KOPT-K1 (cell line): ENCODE data around the gene IGSF21.

Source experiments
- H3K27ac ChIP-seq: fragments of 200-600 bp; sonication (generic); 2 replicates; pipeline ENCODE4 v1.5.1; 2016; ENCODE audit warnings: antibody characterized with exemption, mild to moderate bottlenecking, low read depth, low read length; ENCODE audit not compliant: poor library complexity, severe bottlenecking
- H3K36me3 ChIP-seq: fragments of 200-600 bp; sonication (generic); 2 replicates; pipeline ENCODE4 v1.5.1; 2017; ENCODE audit warnings: antibody characterized with exemption, mild to moderate bottlenecking, low read length, moderate library complexity; ENCODE audit not compliant: insufficient read depth
- H3K9me3 ChIP-seq: fragments of 200-600 bp; sonication (generic); 2 replicates; pipeline ENCODE4 v1.5.1; 2017; ENCODE audit warnings: antibody characterized with exemption, low read length, mild to moderate bottlenecking; ENCODE audit not compliant: insufficient read depth, poor library complexity, severe bottlenecking

The IGSF21 gene

GRCh38 chr1:18142969-18143368 is 35.4 kb downstream of the IGSF21 start:
- no peaks in the 10 kb centered on the region for H3K36me3 ChIP-seq
- H3K27ac ChIP-seq, result no peak overlapping the region
- no peaks in the 10 kb centered on the region for H3K9me3 ChIP-seq

- Histone ChIP-seq H3K36me3 (no peaks in the 10 kb centered on the region), H3K27ac (no peak overlapping the region), H3K9me3 (no peaks in the 10 kb centered on the region)
Observed at GRCh38 chr1:18144062-18144461, 36.5 kb downstream of the IGSF21 start.

- Histone ChIP-seq H3K27ac (no peak overlapping the region), H3K36me3 (no peaks in the 10 kb centered on the region), H3K9me3 (no peaks in the 10 kb centered on the region)
Observed at GRCh38 chr1:18144916-18145647, 37.5 kb downstream of the IGSF21 start.

GRCh38 chr1:18145851-18146618 is 38.4 kb downstream of the IGSF21 start:
- no peaks in the 10 kb centered on the region for H3K36me3 ChIP-seq
- H3K27ac ChIP-seq, result no peak overlapping the region
- H3K9me3 ChIP-seq, result no peaks in the 10 kb centered on the region

- H3K9me3 ChIP-seq, result no peaks in the 10 kb centered on the region
- H3K36me3 ChIP-seq, result no peaks in the 10 kb centered on the region
- no peak overlapping the region for H3K27ac ChIP-seq
Observed at GRCh38 chr1:18146886-18147285, 39.3 kb downstream of the IGSF21 start.

- no peak overlapping the region for H3K27ac ChIP-seq
- H3K36me3 ChIP-seq, result no peaks in the 10 kb centered on the region
- no peaks in the 10 kb centered on the region for H3K9me3 ChIP-seq
Observed at GRCh38 chr1:18147672-18148071, 40.1 kb downstream of the IGSF21 start.

GRCh38 chr1:18148461-18148860 is 40.9 kb downstream of the IGSF21 start:
- no peaks in the 10 kb centered on the region for H3K9me3 ChIP-seq
- H3K27ac ChIP-seq, result no peak overlapping the region
- H3K36me3 ChIP-seq, result no peaks in the 10 kb centered on the region

GRCh38 chr1:18149027-18149641 is 41.5 kb downstream of the IGSF21 start:
- Histone ChIP-seq H3K36me3 (no peaks in the 10 kb centered on the region), H3K27ac (no peak overlapping the region), H3K9me3 (no peaks in the 10 kb centered on the region)

- H3K27ac ChIP-seq, result no peak overlapping the region
- no peaks in the 10 kb centered on the region for H3K36me3 ChIP-seq
- no peaks in the 10 kb centered on the region for H3K9me3 ChIP-seq
Observed at GRCh38 chr1:18151436-18152122, 44.0 kb downstream of the IGSF21 start.

GRCh38 chr1:18154430-18155194 is 47.0 kb downstream of the IGSF21 start:
- no peak overlapping the region for H3K27ac ChIP-seq
- H3K9me3 ChIP-seq, result no peaks in the 10 kb centered on the region
- no peaks in the 10 kb centered on the region for H3K36me3 ChIP-seq

GRCh38 chr1:18155881-18156385 is 48.3 kb downstream of the IGSF21 start:
- Histone ChIP-seq H3K9me3 (no peaks in the 10 kb centered on the region), H3K36me3 (no peaks in the 10 kb centered on the region), H3K27ac (no peak overlapping the region)

GRCh38 chr1:18157352-18157751 is 49.8 kb downstream of the IGSF21 start:
- Histone ChIP-seq H3K27ac (no peak overlapping the region), H3K36me3 (no peaks in the 10 kb centered on the region), H3K9me3 (no peaks in the 10 kb centered on the region)

GRCh38 chr1:18157968-18158367 is 50.4 kb downstream of the IGSF21 start:
- no peaks in the 10 kb centered on the region for H3K36me3 ChIP-seq
- H3K9me3 ChIP-seq, result no peaks in the 10 kb centered on the region
- H3K27ac ChIP-seq, result no peak overlapping the region

GRCh38 chr1:18158714-18159113 is 51.1 kb downstream of the IGSF21 start:
- H3K36me3 ChIP-seq, result no peaks in the 10 kb centered on the region
- H3K9me3 ChIP-seq, result no peaks in the 10 kb centered on the region
- H3K27ac ChIP-seq, result no peak overlapping the region
